H1 (cell line): ENCODE measurements around the gene RPL13A. TPM values are rescaled to one million over a fixed set of nuclear protein-coding genes. Genes with fewer than 3 reads are reported as not detected.

Experiments used
- CTCF ChIA-PET: fragments of 300-600 bp; sonication (Branson Sonifier 250); formaldehyde crosslinking; loops from one replicate; lab custom pipeline; 2021; ENCODE audit not compliant: partially characterized antibody; lab: Charles Lee
- POLR2A ChIA-PET: fragments of 300-600 bp; sonication (Branson Sonifier 250); formaldehyde crosslinking; loops from one replicate; lab custom pipeline; 2021; ENCODE audit warnings: inconsistent platforms; ENCODE audit not compliant: partially characterized antibody; lab: Charles Lee
- DNase-seq, 2 experiments: peaks; one replicate each; pipeline versions ENCODE4 v3.0.0 to v3.0.0-alpha.2; 2010 to 2022; ENCODE audit warnings: low spot score in 2 of 2, low read depth in 1 of 2, mixed read lengths in 1 of 2
- FAIRE-seq: peaks from 2 replicates; lab custom pipeline; 2011; peaks lifted over from hg19 to GRCh38; lab: Jason Lieb, UNC
- H2AFZ ChIP-seq: 2 replicates; pipeline ENCODE4 v1.8.1; 2012; ENCODE audit warnings: low read length, inconsistent platforms
- H2AK5ac ChIP-seq: 2 replicates; pipeline ENCODE4 v1.6.1; 2013; ENCODE audit warnings: low read depth, low read length
- H2BK120ac ChIP-seq: replicated peaks from 2 replicates; pipeline ENCODE3; 2013; ENCODE audit warnings: low read depth, low read length, inconsistent platforms
- H2BK12ac ChIP-seq: 2 replicates; pipeline ENCODE4 v1.6.1; 2013; ENCODE audit warnings: low read depth, low read length
- H2BK15ac ChIP-seq: 2 replicates; pipeline ENCODE4 v1.6.1; 2013; ENCODE audit warnings: low read length
- H2BK20ac ChIP-seq: 2 replicates; pipeline ENCODE4 v1.6.1; 2013; ENCODE audit warnings: low read length
- H2BK5ac ChIP-seq: 2 replicates; pipeline ENCODE4 v1.6.1; 2013; ENCODE audit warnings: low read depth, low read length
- H3K14ac ChIP-seq: 2 replicates; pipeline ENCODE4 v1.6.1; 2013; ENCODE audit warnings: inconsistent platforms; ENCODE audit not compliant: insufficient read length
- H3K18ac ChIP-seq: 2 replicates; pipeline ENCODE4 v1.6.1; 2013; ENCODE audit warnings: low read length; ENCODE audit errors: extremely low read depth
- H3K23ac ChIP-seq: 2 replicates; pipeline ENCODE4 v1.6.1; 2013; ENCODE audit warnings: inconsistent platforms; ENCODE audit not compliant: insufficient read length
- H3K23me2 ChIP-seq: 2 replicates; pipeline ENCODE4 v1.6.1; 2013; ENCODE audit warnings: low read depth, low read length
- H3K27ac ChIP-seq: 2 replicates; pipeline ENCODE4 v1.6.1; 2011; ENCODE audit warnings: low read depth, low read length, inconsistent platforms
- H3K27me3 ChIP-seq, 4 experiments: replicated peaks in 1 of 4; 1 replicate in 1 of 4; 2 replicates in 3 of 4; pipeline versions ENCODE4 v1.6.1 to v1.8.1; 2011 to 2013; ENCODE audit warnings: low read length in 3 of 4, mild to moderate bottlenecking in 3 of 4, inconsistent platforms in 2 of 4, mixed read lengths in 2 of 4, moderate library complexity in 1 of 4; ENCODE audit not compliant: control insufficient read depth in 3 of 4, insufficient read depth in 3 of 4; ENCODE audit errors: extremely low read depth in 1 of 4
- H3K36me3 ChIP-seq, 4 experiments: 2 replicates each; pipeline versions ENCODE4 v1.6.1 to v1.8.1; 2011 to 2013; ENCODE audit warnings: mild to moderate bottlenecking in 4 of 4, low read length in 3 of 4, moderate library complexity in 2 of 4, control low read depth in 1 of 4, inconsistent platforms in 1 of 4; ENCODE audit not compliant: insufficient read depth in 4 of 4, control insufficient read depth in 2 of 4
- H3K4ac ChIP-seq: replicated peaks from 2 replicates; pipeline ENCODE3; 2013; ENCODE audit warnings: low read length, low read depth, mixed read lengths, inconsistent platforms; ENCODE audit not compliant: insufficient read length
- H3K4me1 ChIP-seq, 4 experiments: replicated peaks in 1 of 4; 1 replicate in 1 of 4; 2 replicates in 3 of 4; pipeline versions ENCODE4 v1.6.1 to v1.8.1; 2011 to 2013; ENCODE audit warnings: low read length in 3 of 4, inconsistent platforms in 2 of 4, mixed read lengths in 1 of 4; ENCODE audit not compliant: insufficient read depth in 4 of 4, control insufficient read depth in 3 of 4
- H3K4me2 ChIP-seq, 2 experiments: 2 replicates each; pipeline versions ENCODE4 v1.6.1 to v1.8.1; 2011 to 2013; ENCODE audit warnings: low read depth in 2 of 2, low read length in 2 of 2, control low read depth in 1 of 2, inconsistent platforms in 1 of 2, mild to moderate bottlenecking in 1 of 2; ENCODE audit not compliant: insufficient read depth in 1 of 2
- H3K4me3 ChIP-seq, 4 experiments: fragments of 200-600, 300-600 bp in 1 of 4; sonication (generic), shearing (Covaris generic), sonication (Bioruptor Twin) in 1 of 4; 2 replicates each; pipeline versions ENCODE4 v1.5.1 to v1.8.1; 2011 to 2016; ENCODE audit warnings: low read length in 4 of 4, low read depth in 3 of 4, control low read depth in 2 of 4, inconsistent platforms in 2 of 4, mild to moderate bottlenecking in 2 of 4, mixed read lengths in 1 of 4, moderate library complexity in 1 of 4; ENCODE audit not compliant: insufficient read depth in 2 of 4; ENCODE audit errors: extremely low read depth in 1 of 4
- H3K56ac ChIP-seq: replicated peaks from 2 replicates; pipeline ENCODE3; 2013; ENCODE audit warnings: low read depth, mild to moderate bottlenecking, mixed read lengths, low read length, inconsistent platforms; ENCODE audit not compliant: insufficient read length
- H3K79me1 ChIP-seq: 2 replicates; pipeline ENCODE4 v1.6.1; 2013; ENCODE audit warnings: low read depth, low read length, control low read depth
- H3K79me2 ChIP-seq, 2 experiments: 2 replicates each; pipeline versions ENCODE4 v1.6.1 to v1.8.1; 2012 to 2013; ENCODE audit warnings: low read length in 2 of 2, mild to moderate bottlenecking in 2 of 2, inconsistent platforms in 1 of 2; ENCODE audit not compliant: insufficient read depth in 2 of 2, control insufficient read depth in 1 of 2
- H3K9ac ChIP-seq, 4 experiments: replicated peaks in 1 of 4; 1 replicate in 1 of 4; 2 replicates in 3 of 4; pipeline versions ENCODE4 v1.6.1 to v1.8.1; 2011 to 2013; ENCODE audit warnings: low read depth in 3 of 4, low read length in 3 of 4, control low read depth in 2 of 4, mild to moderate bottlenecking in 2 of 4, moderate library complexity in 2 of 4, inconsistent platforms in 1 of 4; ENCODE audit errors: extremely low read depth in 1 of 4
- H3K9me3 ChIP-seq, 2 experiments: 2 replicates each; pipeline versions ENCODE4 v1.6.1 to v1.8.1; 2012 to 2013; ENCODE audit warnings: mild to moderate bottlenecking in 2 of 2, moderate library complexity in 2 of 2, control low read depth in 1 of 2, inconsistent platforms in 1 of 2, low read depth in 1 of 2, low read length in 1 of 2, mixed read lengths in 1 of 2; ENCODE audit not compliant: insufficient read depth in 2 of 2
- H4K20me1 ChIP-seq, 2 experiments: replicated peaks in 1 of 2; 2 replicates each; pipeline versions ENCODE3 to v1.8.1; 2011 to 2013; ENCODE audit warnings: inconsistent platforms in 2 of 2, low read length in 2 of 2, mild to moderate bottlenecking in 1 of 2; ENCODE audit not compliant: insufficient read depth in 2 of 2, control insufficient read depth in 1 of 2
- H4K5ac ChIP-seq: 2 replicates; pipeline ENCODE4 v1.6.1; 2013; ENCODE audit warnings: low read length, low read depth, mixed read lengths, inconsistent platforms; ENCODE audit not compliant: insufficient read length
- H4K8ac ChIP-seq: 2 replicates; pipeline ENCODE4 v1.8.0; 2013; ENCODE audit warnings: mild to moderate bottlenecking, moderate library complexity, low read length, inconsistent platforms; ENCODE audit not compliant: insufficient read depth; ENCODE audit errors: extremely low read depth
- H4K91ac ChIP-seq: replicated peaks from 2 replicates; pipeline ENCODE3; 2013; ENCODE audit warnings: low read length, mixed read lengths, inconsistent platforms; ENCODE audit not compliant: insufficient read length
- ATF2 ChIP-seq: IDR thresholded peaks from 2 replicates; pipeline ENCODE4 v1.6.1; 2012; ENCODE audit warnings: low read length, inconsistent platforms
- CEBPB ChIP-seq: IDR thresholded peaks from 2 replicates; pipeline ENCODE4 v1.6.1; 2012; ENCODE audit warnings: low read depth, low read length
- CREB1 ChIP-seq: IDR thresholded peaks from 2 replicates; pipeline ENCODE4 v1.6.1; 2012; ENCODE audit warnings: inconsistent platforms
- EGR1 ChIP-seq: IDR thresholded peaks from 2 replicates; pipeline ENCODE4 v1.6.1; 2011; ENCODE audit warnings: low read depth, low read length, borderline replicate concordance
- FOSL1 ChIP-seq: IDR thresholded peaks from 2 replicates; pipeline ENCODE4 v1.6.1; 2011; ENCODE audit warnings: mild to moderate bottlenecking, low read depth, low read length, moderate library complexity; ENCODE audit not compliant: insufficient read depth
- KDM5A ChIP-seq: fragments of 200-600 bp; IDR thresholded peaks from 2 replicates; pipeline ENCODE4 v1.7.1; 2012; ENCODE audit warnings: mild to moderate bottlenecking, low read length, inconsistent platforms, mixed read lengths
- NRF1 ChIP-seq: IDR thresholded peaks from 2 replicates; pipeline ENCODE4 v1.6.1; 2011; ENCODE audit warnings: mild to moderate bottlenecking, low read depth, low read length, improper control_type of control experiment
- POLR2A ChIP-seq, 2 experiments: IDR thresholded peaks; 1 replicate in 1 of 2; 2 replicates in 1 of 2; pipeline ENCODE4 v1.6.1; 2011; ENCODE audit warnings: low read depth in 2 of 2, low read length in 2 of 2, mild to moderate bottlenecking in 2 of 2; ENCODE audit errors: control extremely low read depth in 1 of 2
- POLR2AphosphoS5 ChIP-seq: IDR thresholded peaks from 2 replicates; pipeline ENCODE4 v1.6.1; 2011; ENCODE audit warnings: low read depth, low read length
- RXRA ChIP-seq: IDR thresholded peaks from 2 replicates; pipeline ENCODE4 v1.6.1; 2011; ENCODE audit warnings: low read depth, mild to moderate bottlenecking, low read length, moderate library complexity; ENCODE audit not compliant: insufficient read depth
- TAF1 ChIP-seq: IDR thresholded peaks from 2 replicates; pipeline ENCODE4 v1.6.1; 2011; ENCODE audit warnings: mild to moderate bottlenecking, low read depth, low read length
- TBP ChIP-seq: IDR thresholded peaks from 2 replicates; pipeline ENCODE4 v1.6.1; 2011; ENCODE audit warnings: low read depth, low read length, improper control_type of control experiment
- WGBS, 2 experiments: shearing (Covaris generic) in 1 of 2; methylation state at CpG; one replicate each; pipeline versions ENCODE4 v1.1.6 to v1.1.7; 2013 to 2015; ENCODE audit warnings: low lambda C conversion rate in 2 of 2, mixed read lengths in 2 of 2, inconsistent platforms in 1 of 2, low coverage in 1 of 2, missing lambda C conversion rate in 1 of 2; ENCODE audit not compliant: insufficient replicate concordance in 2 of 2, insufficient coverage in 1 of 2, insufficient read length in 1 of 2; ENCODE audit errors: extremely low coverage in 1 of 2, missing lambda C conversion rate in 1 of 2; 5-methylcytosine and 5-hydroxymethylcytosine counted together
- polyA plus RNA-seq, 7 experiments: library from polyadenylated mRNA; depleted of rRNA in 3 of 7; stranded (reverse) in 5 of 7; unstranded in 2 of 7; fragments of >200 nt in 5 of 7; fragments of 200-250 nt in 2 of 7; gene quantifications; 1 replicate in 5 of 7; 2 replicates in 1 of 7; 4 replicates in 1 of 7; pipeline versions ENCODE4 v1.2.1 to v1.2.3, GENCODE V29; 2011 to 2013; ENCODE audit warnings: missing spikeins in 2 of 7, mixed read lengths in 2 of 7
- total RNA-seq: library from RNA; stranded (reverse); fragmentation: NEBNext Ultra II Directional; extraction: Animal tissue kit (Norgen Biotek cat#: 25700); gene quantifications from 2 replicates; pipeline ENCODE4 v1.2.1, GENCODE V29; 2021

The RPL13A gene
- total and polyA plus RNA-seq, 2 of the 8 experiments (the other 6 are each of a cell fraction or from before 2014, with no cell fraction given), result 3,305 to 8,868 TPM

- Histone ChIP-seq H4K91ac (no peak overlapping the region), H3K56ac (no peak overlapping the region), H4K8ac (no peak overlapping the region; the same call in 1 of the 2 replicates), H2AK5ac (no peak overlapping the region), H3K9ac (no peak overlapping the region; a peak in 1 of 7 replicates), H3K4me1 (peaks cover 0 to 32% (median 23%) of the 10 kb centered on the region in 4 experiments; a peak in 6 of 7 replicates), H3K4me2 (peak overlapping the region; percentile 95 to 97; a peak in 3 of 4 replicates), H3K27me3 (no peaks in the 10 kb centered on the region), H3K23ac (no peak overlapping the region), H3K9me3 (no peaks in the 10 kb centered on the region), H3K36me3 (peaks cover 19 to 33% (median 23%) of the 10 kb centered on the region in 4 experiments), H2BK15ac (no peak overlapping the region), H2AFZ (no peak overlapping the region), H2BK12ac (no peak overlapping the region), H2BK20ac (no peak overlapping the region), H2BK5ac (peak overlapping the region; percentile 44; the same call in 1 of the 2 replicates), H3K14ac (no peak overlapping the region), H4K5ac (no peak overlapping the region), H3K23me2 (peaks cover 9% of the 10 kb centered on the region; the same call in 1 of the 2 replicates), H3K27ac (no peak overlapping the region), H3K18ac (no peak overlapping the region), H3K79me1 (peaks cover 11% of the 10 kb centered on the region), H3K4me3 (0 out of 8 replicates have a peak overlapping the region, but pooled peaks of 1 of the 4 experiments have one; percentile 13), H2BK120ac (no peak overlapping the region), H3K4ac (no peak overlapping the region), H3K79me2 (peaks cover 0 to 22% of the 10 kb centered on the region in 2 experiments; a peak in 2 of 4 replicates), H4K20me1 (peaks cover 15 to 18% of the 10 kb centered on the region in 2 experiments)
- ChIA-PET POLR2A (interaction anchor here (0.6 to 2.3 kb wide), 17 partner anchors 14 to 1649 kb away, joined by 3 to 6 read pairs (median 3); partner anchors contain the start of genes RCN3 and SCAF1), CTCF (interaction anchor here (0.7 to 1.5 kb wide), 6 partner anchors 28 to 59 kb away, joined by 3 to 4 read pairs (median 4); partner anchors contain the start of gene RCN3)
- DNase-seq, result no peak
- FAIRE-seq, result no peak
- 95% methylated on average over 14 of the region's 19 CpGs; no CpG with 5 or more reads in 1 of the 2 experiments for WGBS, 2 experiments
- no peak for TF ChIP-seq CEBPB
- TF ChIP-seq POLR2A (IDR thresholded peaks at IDR 0.05; ENCODE audit: control extremely low read depth in 1 of 2, low read depth in 2 of 2, low read length in 2 of 2), result peak; percentile 7 to 55; a peak in 1 of 3 replicates
- no peak for TF ChIP-seq ATF2
- TF ChIP-seq RXRA, result no peak
- no peak for TF ChIP-seq FOSL1
- TF ChIP-seq TAF1, result no peak
- TF ChIP-seq POLR2AphosphoS5, result peak; percentile 60
- TF ChIP-seq CREB1, result no peak
- TF ChIP-seq KDM5A, result no peak
- TF ChIP-seq NRF1, result no peak
- TF ChIP-seq TBP, result no peak
- TF ChIP-seq EGR1, result no peak
These were observed 11.7 kb downstream of the RPL13A start for GRCh38 chr19:49499030-49499670.
